H1 (cell line): Measurements from ENCODE around the gene WWC1.

Experiments
- CHD1 ChIP-seq: IDR thresholded peaks from 2 replicates; pipeline ENCODE4 v1.6.1; 2012; ENCODE audit warnings: low read depth, low read length, improper control_type of control experiment
- EZH2 ChIP-seq: fragments of 200-600 bp; sonication (generic); IDR thresholded peaks from 2 replicates; pipeline ENCODE4 v1.7.1; 2012; ENCODE audit warnings: low read depth, mild to moderate bottlenecking, moderate library complexity, low read length, inconsistent platforms; ENCODE audit not compliant: severe bottlenecking
- FOSL1 ChIP-seq: IDR thresholded peaks from 2 replicates; pipeline ENCODE4 v1.6.1; 2011; ENCODE audit warnings: mild to moderate bottlenecking, low read depth, low read length, moderate library complexity; ENCODE audit not compliant: insufficient read depth
- POLR2A ChIP-seq, 2 experiments: IDR thresholded peaks; 1 replicate in 1 of 2; 2 replicates in 1 of 2; pipeline ENCODE4 v1.6.1; 2011; ENCODE audit warnings: low read depth in 2 of 2, low read length in 2 of 2, mild to moderate bottlenecking in 2 of 2; ENCODE audit errors: control extremely low read depth in 1 of 2
- SP4 ChIP-seq: IDR thresholded peaks from 2 replicates; pipeline ENCODE4 v1.6.1; 2012; ENCODE audit warnings: low read length, inconsistent platforms
- YY1 ChIP-seq: IDR thresholded peaks from 2 replicates; pipeline ENCODE4 v1.6.1; 2011; ENCODE audit warnings: low read depth, mild to moderate bottlenecking, low read length
- ZNF274 ChIP-seq: IDR thresholded peaks from 2 replicates; pipeline ENCODE4 v1.7.0; 2012; ENCODE audit warnings: low read length, borderline replicate concordance; ENCODE audit errors: extremely low read depth
- TF ChIP-seq, protein P1 (sequence below), 3 experiments: IDR thresholded peaks; 1 replicate in 2 of 3; 2 replicates in 1 of 3; pipeline versions ENCODE4 v1.5.1 to v1.6.1; 2011; ENCODE audit warnings: low read length in 3 of 3, mild to moderate bottlenecking in 3 of 3, inconsistent platforms in 2 of 3, low read depth in 1 of 3, moderate library complexity in 1 of 3; ENCODE audit not compliant: insufficient read depth in 1 of 3; ENCODE audit errors: control extremely low read depth in 1 of 3
- TF ChIP-seq, protein P2 (sequence below): IDR thresholded peaks from 2 replicates; pipeline ENCODE4 v1.6.1; 2011; ENCODE audit warnings: low read length, improper control_type of control experiment

DNA sequence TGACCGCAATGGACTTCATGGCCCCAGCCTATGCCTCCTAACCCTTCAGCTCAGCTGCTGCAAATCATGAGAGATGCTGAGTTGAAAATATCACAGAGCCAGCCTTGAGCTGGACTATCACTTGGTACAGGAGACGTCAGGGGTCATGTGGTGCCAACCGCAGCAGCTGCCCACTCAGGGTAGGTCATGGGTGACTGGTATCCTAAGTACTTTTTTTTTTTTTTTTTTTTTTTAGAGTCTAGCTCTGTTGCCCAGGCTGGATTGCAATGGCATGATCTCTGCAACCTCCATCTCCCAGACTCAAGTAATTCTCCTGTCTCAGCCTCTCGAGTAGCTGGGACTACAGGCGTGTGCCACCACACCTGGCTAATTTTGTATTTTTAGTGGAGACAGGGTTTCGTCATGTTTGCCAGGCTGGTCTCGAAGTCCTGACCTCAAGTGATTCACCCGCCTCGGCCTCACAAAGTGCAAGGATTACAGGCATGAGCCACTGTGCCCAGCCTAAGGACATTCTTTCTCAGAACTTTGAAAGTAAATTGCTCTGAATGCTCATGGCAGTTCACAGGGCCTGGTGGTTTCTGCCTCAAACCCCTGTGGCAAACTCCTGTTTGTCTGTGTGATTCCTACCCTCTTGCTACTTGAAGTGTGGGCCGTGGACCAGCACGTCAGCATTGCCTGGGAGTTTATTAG is 21.3 kb downstream of the WWC1 start:
- TF ChIP-seq CHD1: no peak
- TF ChIP-seq, protein P1, sequence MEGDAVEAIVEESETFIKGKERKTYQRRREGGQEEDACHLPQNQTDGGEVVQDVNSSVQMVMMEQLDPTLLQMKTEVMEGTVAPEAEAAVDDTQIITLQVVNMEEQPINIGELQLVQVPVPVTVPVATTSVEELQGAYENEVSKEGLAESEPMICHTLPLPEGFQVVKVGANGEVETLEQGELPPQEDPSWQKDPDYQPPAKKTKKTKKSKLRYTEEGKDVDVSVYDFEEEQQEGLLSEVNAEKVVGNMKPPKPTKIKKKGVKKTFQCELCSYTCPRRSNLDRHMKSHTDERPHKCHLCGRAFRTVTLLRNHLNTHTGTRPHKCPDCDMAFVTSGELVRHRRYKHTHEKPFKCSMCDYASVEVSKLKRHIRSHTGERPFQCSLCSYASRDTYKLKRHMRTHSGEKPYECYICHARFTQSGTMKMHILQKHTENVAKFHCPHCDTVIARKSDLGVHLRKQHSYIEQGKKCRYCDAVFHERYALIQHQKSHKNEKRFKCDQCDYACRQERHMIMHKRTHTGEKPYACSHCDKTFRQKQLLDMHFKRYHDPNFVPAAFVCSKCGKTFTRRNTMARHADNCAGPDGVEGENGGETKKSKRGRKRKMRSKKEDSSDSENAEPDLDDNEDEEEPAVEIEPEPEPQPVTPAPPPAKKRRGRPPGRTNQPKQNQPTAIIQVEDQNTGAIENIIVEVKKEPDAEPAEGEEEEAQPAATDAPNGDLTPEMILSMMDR (IDR thresholded peaks at IDR 0.05; ENCODE audit: control extremely low read depth in 1 of 3, insufficient read depth in 1 of 3, low read depth in 1 of 3, low read length in 3 of 3): no peak
- no peak for TF ChIP-seq POLR2A (IDR thresholded peaks at IDR 0.05; ENCODE audit: control extremely low read depth in 1 of 2, low read depth in 2 of 2, low read length in 2 of 2)
- no peak for TF ChIP-seq SP4
- no peak for TF ChIP-seq EZH2
- TF ChIP-seq ZNF274: no peak
- TF ChIP-seq, protein P2, sequence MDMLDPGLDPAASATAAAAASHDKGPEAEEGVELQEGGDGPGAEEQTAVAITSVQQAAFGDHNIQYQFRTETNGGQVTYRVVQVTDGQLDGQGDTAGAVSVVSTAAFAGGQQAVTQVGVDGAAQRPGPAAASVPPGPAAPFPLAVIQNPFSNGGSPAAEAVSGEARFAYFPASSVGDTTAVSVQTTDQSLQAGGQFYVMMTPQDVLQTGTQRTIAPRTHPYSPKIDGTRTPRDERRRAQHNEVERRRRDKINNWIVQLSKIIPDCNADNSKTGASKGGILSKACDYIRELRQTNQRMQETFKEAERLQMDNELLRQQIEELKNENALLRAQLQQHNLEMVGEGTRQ: no peak
- TF ChIP-seq FOSL1: no peak
- no peak for TF ChIP-seq YY1
